Measurements from ENCODE around the gene PDE6B. TPM values are rescaled to one million over a fixed set of nuclear protein-coding genes. Genes with fewer than 3 reads are reported as not detected.

PDE6B gene
- total RNA-seq, 1 donor from 2014 or later, result 2.3 TPM

- Mint-ChIP-seq H3K36me3 (ENCODE audit: unreplicated experiment) (no peaks in the 10 kb centered on the region), H3K4me3 (ENCODE audit: unreplicated experiment) (no peak overlapping the region), H3K27ac (ENCODE audit: unreplicated experiment) (no peak overlapping the region), H3K27me3 (ENCODE audit: unreplicated experiment) (peaks cover 14% of the 10 kb centered on the region), H3K4me1 (ENCODE audit: low read depth, unreplicated experiment) (peaks cover 4% of the 10 kb centered on the region), H3K9me3 (ENCODE audit: unreplicated experiment) (peaks cover 9% of the 10 kb centered on the region)
- TF ChIP-seq CTCF (IDR thresholded peaks at IDR 0.05; ENCODE audit: partially characterized antibody, unreplicated experiment), result no peak
- no peak for DNase-seq
Measured at GRCh38 chr4:650951-651883, 25.8 kb downstream of the PDE6B start.

DNA sequence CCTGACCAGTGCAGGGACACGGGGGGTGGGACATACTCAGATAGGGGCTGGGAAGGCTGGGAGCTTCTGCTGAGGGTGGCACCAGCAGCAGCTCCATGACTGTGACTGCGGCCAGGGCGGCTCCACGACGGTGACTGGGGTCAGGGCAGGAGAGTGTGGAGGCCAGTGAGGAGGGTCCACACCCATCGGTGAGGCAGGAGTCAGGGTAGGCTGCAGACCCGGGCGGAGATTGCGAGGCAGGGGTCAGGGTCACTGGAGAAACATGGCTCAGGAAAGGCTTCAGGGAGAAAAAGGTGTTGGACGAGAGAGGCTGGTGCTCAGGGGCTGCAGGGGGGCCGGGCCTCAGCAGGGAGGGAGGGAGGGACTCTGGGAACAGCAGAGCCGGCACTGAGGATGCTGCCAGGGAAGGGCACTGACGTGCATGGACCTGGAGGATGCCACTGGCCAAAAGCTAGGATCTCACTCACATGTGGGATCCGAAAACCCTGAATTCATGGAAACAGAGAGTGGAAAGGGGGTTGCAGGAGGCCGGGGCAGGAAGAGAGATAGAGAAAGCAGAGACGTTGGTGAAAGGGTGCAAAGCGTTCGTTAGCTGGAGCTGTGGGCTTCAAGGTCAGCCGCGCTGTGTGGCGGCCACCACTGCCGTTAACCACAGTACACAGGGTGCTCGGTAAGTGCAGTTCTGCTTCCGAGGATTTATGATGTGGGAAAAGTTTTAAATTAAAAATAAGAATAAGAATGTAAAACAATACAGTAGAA lies 26.7 kb downstream of the PDE6B start:
- Mint-ChIP-seq H3K27me3 (ENCODE audit: unreplicated experiment) (peaks cover 11% of the 10 kb centered on the region), H3K4me1 (ENCODE audit: low read depth, unreplicated experiment) (no peaks in the 10 kb centered on the region), H3K36me3 (ENCODE audit: unreplicated experiment) (no peaks in the 10 kb centered on the region), H3K27ac (ENCODE audit: unreplicated experiment) (no peak overlapping the region), H3K9me3 (ENCODE audit: unreplicated experiment) (peaks cover 6% of the 10 kb centered on the region), H3K4me3 (ENCODE audit: unreplicated experiment) (no peak overlapping the region)
- no peak for DNase-seq
- no peak for TF ChIP-seq CTCF (IDR thresholded peaks at IDR 0.05; ENCODE audit: partially characterized antibody, unreplicated experiment)

DNA sequence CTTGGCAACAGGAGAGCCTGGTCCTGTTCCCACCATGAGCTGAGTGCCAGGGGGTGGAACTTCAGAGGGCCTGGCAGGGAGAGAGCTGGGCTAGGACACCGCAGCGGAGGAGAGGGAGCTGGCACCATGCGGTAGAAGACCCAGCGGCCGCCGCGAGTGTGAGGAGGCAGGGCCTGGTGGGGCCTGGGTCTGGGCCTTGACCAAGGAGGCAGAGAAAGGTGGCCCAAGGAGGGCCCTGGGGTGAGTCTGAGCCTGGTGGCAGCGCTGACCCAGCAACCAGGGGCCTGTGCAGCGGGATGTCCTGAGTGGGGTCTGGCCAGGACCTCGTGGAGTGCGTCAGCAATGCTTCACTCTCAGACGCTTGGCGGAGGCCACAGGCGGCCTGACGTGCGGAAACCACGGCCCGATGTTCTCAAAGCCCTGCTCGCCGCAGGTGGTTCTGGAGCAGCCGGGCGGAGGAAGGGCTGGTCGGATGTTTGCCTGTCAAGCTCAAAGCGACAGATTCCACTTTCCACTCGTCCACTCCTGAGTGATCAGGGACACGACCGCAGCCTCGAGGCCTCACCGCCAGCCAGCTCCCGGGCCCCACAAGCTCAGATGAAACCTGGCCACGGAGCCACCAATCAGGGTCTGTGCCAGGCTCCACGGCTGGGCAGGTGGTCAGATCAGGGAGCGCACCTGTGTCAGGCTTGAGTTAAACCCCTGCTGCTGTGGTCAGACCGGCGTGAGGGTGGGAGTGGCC lies 27.9 kb downstream of the PDE6B start:
- DNase-seq, result no peak
- no peak for TF ChIP-seq CTCF (IDR thresholded peaks at IDR 0.05; ENCODE audit: partially characterized antibody, unreplicated experiment)
- no peaks in the 10 kb centered on the region for H3K4me1 Mint-ChIP-seq (ENCODE audit: low read depth, unreplicated experiment)
- no peaks in the 10 kb centered on the region for H3K36me3 Mint-ChIP-seq (ENCODE audit: unreplicated experiment)
- H3K27ac Mint-ChIP-seq (ENCODE audit: unreplicated experiment), result no peak overlapping the region
- H3K9me3 Mint-ChIP-seq (ENCODE audit: unreplicated experiment), result peaks cover 6% of the 10 kb centered on the region
- H3K27me3 Mint-ChIP-seq (ENCODE audit: unreplicated experiment), result peaks cover 11% of the 10 kb centered on the region
- H3K4me3 Mint-ChIP-seq (ENCODE audit: unreplicated experiment), result no peak overlapping the region

- no peak for DNase-seq
- peaks cover 11% of the 10 kb centered on the region for H3K27me3 Mint-ChIP-seq (ENCODE audit: unreplicated experiment)
- no peak overlapping the region for H3K4me3 Mint-ChIP-seq (ENCODE audit: unreplicated experiment)
- H3K9me3 Mint-ChIP-seq (ENCODE audit: unreplicated experiment), result peaks cover 6% of the 10 kb centered on the region
- no peaks in the 10 kb centered on the region for H3K36me3 Mint-ChIP-seq (ENCODE audit: unreplicated experiment)
- TF ChIP-seq CTCF (IDR thresholded peaks at IDR 0.05; ENCODE audit: partially characterized antibody, unreplicated experiment), result no peak
- H3K4me1 Mint-ChIP-seq (ENCODE audit: low read depth, unreplicated experiment), result no peaks in the 10 kb centered on the region
- H3K27ac Mint-ChIP-seq (ENCODE audit: unreplicated experiment), result no peak overlapping the region
Measured at GRCh38 chr4:653831-654502, 28.6 kb downstream of the PDE6B start.
